Neural cell (in vitro differentiated cells): ENCODE data around the gene ZNF10. TPM values are rescaled to one million over a fixed set of nuclear protein-coding genes. Genes with fewer than 3 reads are reported as not detected.

Experiments
- H2AFZ ChIP-seq: fragments of 200-600, 300-800 bp; sonication (generic), shearing (Covaris generic); 2 replicates; pipeline ENCODE4 v1.6.0; 2014; ENCODE audit warnings: low read depth, mild to moderate bottlenecking, antibody characterized with exemption, low read length, moderate library complexity
- H3F3A ChIP-seq: fragments of 200-600 bp; shearing (Covaris generic); 2 replicates; pipeline ENCODE4 v1.6.1; 2016; ENCODE audit warnings: mild to moderate bottlenecking, moderate library complexity, mixed read lengths, antibody characterized with exemption, low read length; ENCODE audit not compliant: insufficient read depth, poor library complexity, severe bottlenecking
- H3K27ac ChIP-seq: fragments of 200-600, 300-800 bp; sonication (generic), shearing (Covaris generic); 2 replicates; pipeline ENCODE4 v1.5.1; 2014; ENCODE audit warnings: mild to moderate bottlenecking, low read length, moderate library complexity
- H3K27me3 ChIP-seq: fragments of 300-800, 200-600 bp; sonication (generic), shearing (Covaris generic); 2 replicates; pipeline ENCODE4 v1.6.0; 2014; ENCODE audit warnings: mild to moderate bottlenecking, low read depth, low read length, moderate library complexity; ENCODE audit not compliant: insufficient read depth
- H3K36me3 ChIP-seq: fragments of 300-800, 200-600 bp; sonication (generic), shearing (Covaris generic); 2 replicates; pipeline ENCODE4 v1.5.1; 2014; ENCODE audit warnings: mild to moderate bottlenecking, antibody characterized with exemption, low read length, moderate library complexity; ENCODE audit not compliant: insufficient read depth
- H3K4me2 ChIP-seq: fragments of 300-800, 200-600 bp; sonication (generic), shearing (Covaris generic); 2 replicates; pipeline ENCODE4 v1.6.0; 2014; ENCODE audit warnings: mild to moderate bottlenecking, low read length
- H3K4me3 ChIP-seq: fragments of 300-800, 200-600 bp; sonication (generic), shearing (Covaris generic); 2 replicates; pipeline ENCODE4 v1.5.1; 2014; ENCODE audit warnings: mild to moderate bottlenecking, low read length, moderate library complexity
- H3K79me2 ChIP-seq: fragments of 200-600 bp; shearing (Covaris generic); replicated peaks from 2 replicates; pipeline ENCODE4 v1.6.0; 2014; ENCODE audit warnings: mild to moderate bottlenecking, low read length, moderate library complexity; ENCODE audit not compliant: insufficient read depth
- H3K9ac ChIP-seq: fragments of 300-800, 200-600 bp; sonication (generic), shearing (Covaris generic); 2 replicates; pipeline ENCODE4 v1.6.1; 2016; ENCODE audit warnings: mild to moderate bottlenecking, low read length, mixed read lengths
- H3K9me2 ChIP-seq: fragments of 200-600 bp; shearing (Covaris generic); 2 replicates; pipeline ENCODE4 v1.6.1; 2016; ENCODE audit warnings: mild to moderate bottlenecking, low read length, mixed read lengths; ENCODE audit not compliant: insufficient read depth
- H3K9me3 ChIP-seq: fragments of 200-600, 300-800 bp; sonication (generic), shearing (Covaris generic); 2 replicates; pipeline ENCODE4 v1.6.1; 2016; ENCODE audit warnings: mild to moderate bottlenecking, mixed run types, low read length, moderate library complexity, mixed read lengths
- H4K20me1 ChIP-seq: fragments of 200-600 bp; shearing (Covaris generic); 2 replicates; pipeline ENCODE4 v1.6.1; 2016; ENCODE audit warnings: mild to moderate bottlenecking, mixed run types; ENCODE audit not compliant: insufficient read depth
- EP300 ChIP-seq: fragments of 450-650 bp; conservative IDR thresholded peaks from 2 replicates; pipeline ENCODE4 v1.6.1; 2014; ENCODE audit warnings: antibody characterized with exemption, mild to moderate bottlenecking, moderate library complexity; ENCODE audit not compliant: poor library complexity, severe bottlenecking
- EZH2 ChIP-seq: fragments of 200-600, 300-800 bp; shearing (Covaris generic), sonication (generic); IDR thresholded peaks from 2 replicates; pipeline ENCODE4 v1.6.1; 2014; ENCODE audit warnings: antibody characterized with exemption, low read length, borderline replicate concordance, mild to moderate bottlenecking; ENCODE audit not compliant: insufficient read depth, poor library complexity, severe bottlenecking
- MXI1 ChIP-seq: fragments of 450-650 bp; conservative IDR thresholded peaks from 2 replicates; pipeline ENCODE4 v1.6.1; 2014; ENCODE audit warnings: antibody characterized with exemption, mild to moderate bottlenecking; ENCODE audit not compliant: poor library complexity, severe bottlenecking
- POLR2AphosphoS5 ChIP-seq: IDR thresholded peaks from 2 replicates; pipeline ENCODE4 v1.6.1; 2012
- RAD21 ChIP-seq: fragments of 450-650 bp; conservative IDR thresholded peaks from 2 replicates; pipeline ENCODE4 v1.6.1; 2014; ENCODE audit warnings: antibody characterized with exemption, mild to moderate bottlenecking, moderate library complexity
- SMC3 ChIP-seq: fragments of 450-650 bp; conservative IDR thresholded peaks from 2 replicates; pipeline ENCODE4 v1.6.1; 2014; ENCODE audit warnings: antibody characterized with exemption, mild to moderate bottlenecking, moderate library complexity; ENCODE audit not compliant: poor library complexity
- TAF1 ChIP-seq: IDR thresholded peaks from 2 replicates; pipeline ENCODE4 v1.6.1; 2012; ENCODE audit warnings: low read depth
- polyA minus RNA-seq: library from RNA; depleted of rRNA, polyadenylated mRNA; stranded (reverse); fragments of >200 nt; gene quantifications from 2 replicates; pipeline ENCODE4 v1.2.3, GENCODE V29; 2014
- polyA plus RNA-seq: library from polyadenylated mRNA; depleted of rRNA; stranded (reverse); fragments of >200 nt; gene quantifications from 2 replicates; pipeline ENCODE4 v1.2.3, GENCODE V29; 2014
- TF ChIP-seq, protein P1 (sequence below): fragments of 450-650 bp; IDR thresholded peaks from 2 replicates; pipeline ENCODE4 v1.5.1; 2014; ENCODE audit warnings: antibody characterized with exemption, mild to moderate bottlenecking, moderate library complexity; ENCODE audit not compliant: poor library complexity, severe bottlenecking
- TF ChIP-seq, protein P2 (sequence below): IDR thresholded peaks from 2 replicates; pipeline ENCODE4 v1.6.1; 2012; ENCODE audit warnings: borderline replicate concordance

ZNF10 gene
- 46.5 and 52.3 TPM in 2 replicates for polyA plus RNA-seq
- 118 and 154 TPM in 2 replicates for polyA minus RNA-seq

DNA sequence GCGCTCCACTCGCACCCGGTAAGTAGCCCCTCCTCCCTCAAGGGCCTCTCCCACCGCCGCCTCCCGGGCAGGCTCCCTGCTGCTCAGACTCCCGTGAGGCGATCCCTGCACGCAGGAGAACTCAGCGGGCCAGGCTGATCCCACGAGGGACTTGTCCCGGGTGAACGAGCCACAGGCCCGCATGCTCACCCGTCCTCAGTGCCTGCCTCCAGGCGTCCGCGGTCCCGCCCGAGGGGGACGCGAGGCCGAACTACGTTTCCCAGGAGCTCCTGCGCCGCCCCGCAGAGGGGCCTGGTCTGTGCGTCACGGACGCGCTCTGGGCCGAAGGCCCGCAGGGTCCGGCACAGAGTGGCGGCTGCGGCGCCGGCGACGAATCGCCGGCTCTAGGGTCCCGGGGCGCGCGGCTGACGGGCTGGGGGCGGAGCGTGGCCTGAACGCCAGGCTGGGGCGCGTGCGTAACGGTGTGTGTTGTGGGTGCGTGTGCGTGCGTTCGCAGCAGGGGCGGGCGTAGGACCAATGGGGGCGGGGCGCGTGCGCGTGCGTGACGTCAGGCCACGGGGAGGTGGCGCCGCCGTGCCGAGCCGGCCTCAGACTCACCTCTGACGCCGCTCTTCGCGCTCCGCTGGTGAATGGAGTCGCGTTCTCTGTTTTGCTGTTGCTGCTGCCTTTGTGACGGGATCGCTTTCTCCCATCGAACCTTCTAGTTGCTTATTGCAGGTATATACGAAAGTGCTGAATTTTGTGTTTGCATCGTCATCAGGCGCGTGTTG lies at the start of gene ZNF10, which contains the start of gene ZNF891:
Gene ZNF10, plus strand, starts transcription at position 590 of the 770 bp plus-strand sequence. CDS start 13,866 bp downstream, outside the sequence.
Gene ZNF891, minus strand, starts transcription at position 237 of the 770 bp plus-strand sequence. CDS start 8,356 bp downstream, outside the sequence.
- Histone ChIP-seq H2AFZ (peak within 1 kb of the TSS; percentile 94), H4K20me1 (no peaks in the 10 kb centered on the region), H3K9me3 (peaks cover 21% of the 10 kb centered on the region), H3K36me3 (peaks cover 36% of the 10 kb centered on the region), H3K4me3 (peak within 1 kb of the TSS; percentile 99), H3K9ac (peak within 1 kb of the TSS; percentile 94), H3K27me3 (no peaks in the 10 kb centered on the region), H3K79me2 (peaks cover 58% of the 10 kb centered on the region), H3K4me2 (peak within 1 kb of the TSS; percentile 77), H3K9me2 (no peaks in the 10 kb centered on the region), H3F3A (no peaks in the 10 kb centered on the region), H3K27ac (peak within 1 kb of the TSS; percentile 98)
- TF ChIP-seq, protein P1, sequence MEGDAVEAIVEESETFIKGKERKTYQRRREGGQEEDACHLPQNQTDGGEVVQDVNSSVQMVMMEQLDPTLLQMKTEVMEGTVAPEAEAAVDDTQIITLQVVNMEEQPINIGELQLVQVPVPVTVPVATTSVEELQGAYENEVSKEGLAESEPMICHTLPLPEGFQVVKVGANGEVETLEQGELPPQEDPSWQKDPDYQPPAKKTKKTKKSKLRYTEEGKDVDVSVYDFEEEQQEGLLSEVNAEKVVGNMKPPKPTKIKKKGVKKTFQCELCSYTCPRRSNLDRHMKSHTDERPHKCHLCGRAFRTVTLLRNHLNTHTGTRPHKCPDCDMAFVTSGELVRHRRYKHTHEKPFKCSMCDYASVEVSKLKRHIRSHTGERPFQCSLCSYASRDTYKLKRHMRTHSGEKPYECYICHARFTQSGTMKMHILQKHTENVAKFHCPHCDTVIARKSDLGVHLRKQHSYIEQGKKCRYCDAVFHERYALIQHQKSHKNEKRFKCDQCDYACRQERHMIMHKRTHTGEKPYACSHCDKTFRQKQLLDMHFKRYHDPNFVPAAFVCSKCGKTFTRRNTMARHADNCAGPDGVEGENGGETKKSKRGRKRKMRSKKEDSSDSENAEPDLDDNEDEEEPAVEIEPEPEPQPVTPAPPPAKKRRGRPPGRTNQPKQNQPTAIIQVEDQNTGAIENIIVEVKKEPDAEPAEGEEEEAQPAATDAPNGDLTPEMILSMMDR = no peak
- no peak for TF ChIP-seq EZH2
- TF ChIP-seq SMC3 = peak; percentile 21
- TF ChIP-seq, protein P2, sequence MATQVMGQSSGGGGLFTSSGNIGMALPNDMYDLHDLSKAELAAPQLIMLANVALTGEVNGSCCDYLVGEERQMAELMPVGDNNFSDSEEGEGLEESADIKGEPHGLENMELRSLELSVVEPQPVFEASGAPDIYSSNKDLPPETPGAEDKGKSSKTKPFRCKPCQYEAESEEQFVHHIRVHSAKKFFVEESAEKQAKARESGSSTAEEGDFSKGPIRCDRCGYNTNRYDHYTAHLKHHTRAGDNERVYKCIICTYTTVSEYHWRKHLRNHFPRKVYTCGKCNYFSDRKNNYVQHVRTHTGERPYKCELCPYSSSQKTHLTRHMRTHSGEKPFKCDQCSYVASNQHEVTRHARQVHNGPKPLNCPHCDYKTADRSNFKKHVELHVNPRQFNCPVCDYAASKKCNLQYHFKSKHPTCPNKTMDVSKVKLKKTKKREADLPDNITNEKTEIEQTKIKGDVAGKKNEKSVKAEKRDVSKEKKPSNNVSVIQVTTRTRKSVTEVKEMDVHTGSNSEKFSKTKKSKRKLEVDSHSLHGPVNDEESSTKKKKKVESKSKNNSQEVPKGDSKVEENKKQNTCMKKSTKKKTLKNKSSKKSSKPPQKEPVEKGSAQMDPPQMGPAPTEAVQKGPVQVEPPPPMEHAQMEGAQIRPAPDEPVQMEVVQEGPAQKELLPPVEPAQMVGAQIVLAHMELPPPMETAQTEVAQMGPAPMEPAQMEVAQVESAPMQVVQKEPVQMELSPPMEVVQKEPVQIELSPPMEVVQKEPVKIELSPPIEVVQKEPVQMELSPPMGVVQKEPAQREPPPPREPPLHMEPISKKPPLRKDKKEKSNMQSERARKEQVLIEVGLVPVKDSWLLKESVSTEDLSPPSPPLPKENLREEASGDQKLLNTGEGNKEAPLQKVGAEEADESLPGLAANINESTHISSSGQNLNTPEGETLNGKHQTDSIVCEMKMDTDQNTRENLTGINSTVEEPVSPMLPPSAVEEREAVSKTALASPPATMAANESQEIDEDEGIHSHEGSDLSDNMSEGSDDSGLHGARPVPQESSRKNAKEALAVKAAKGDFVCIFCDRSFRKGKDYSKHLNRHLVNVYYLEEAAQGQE = peak; percentile 95
- TF ChIP-seq POLR2AphosphoS5 = peak; percentile 97
- peak; percentile 18 for TF ChIP-seq RAD21
- peak; percentile 88 for TF ChIP-seq MXI1
- peak; percentile 94 for TF ChIP-seq TAF1
- peak; percentile 79 for TF ChIP-seq EP300

DNA sequence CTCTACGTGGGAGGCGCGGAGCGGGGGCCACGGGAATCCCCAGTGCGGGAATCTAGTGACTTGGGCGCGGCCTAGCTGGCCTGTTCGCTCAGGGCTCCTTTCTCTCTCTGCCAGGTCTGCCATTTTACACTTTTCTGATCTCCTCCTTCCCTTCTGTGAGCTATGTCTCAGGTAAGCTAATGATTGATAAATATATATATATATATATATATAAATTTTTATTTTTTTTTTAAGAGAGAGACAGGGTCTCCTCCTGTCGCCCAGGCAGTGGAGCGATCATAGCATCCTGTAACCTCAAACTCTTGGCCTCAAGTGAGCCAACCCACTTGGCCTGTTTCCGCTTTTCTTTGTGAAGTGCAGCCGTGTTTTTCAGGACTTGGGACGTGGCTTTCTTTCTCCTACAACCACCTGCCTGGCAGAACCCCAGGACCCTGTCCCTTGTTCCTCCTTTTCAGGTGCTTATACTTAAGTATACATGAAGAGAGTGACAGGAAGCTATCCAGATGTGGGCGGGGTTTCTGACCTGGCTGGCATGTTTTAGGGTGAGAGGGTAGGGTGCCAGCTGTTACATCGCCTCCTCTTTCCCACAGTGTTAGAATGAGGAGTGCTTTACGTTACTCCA lies 49.2 kb upstream of the ZNF10 start:
- Histone ChIP-seq H2AFZ (peak overlapping the region; percentile 96), H3K79me2 (peaks cover 21% of the 10 kb centered on the region), H3K27me3 (no peaks in the 10 kb centered on the region), H3K36me3 (peaks cover 41% of the 10 kb centered on the region), H3K4me2 (peak overlapping the region; percentile 75), H3K9me3 (peaks cover 32% of the 10 kb centered on the region), H3K9ac (peak overlapping the region; percentile 99), H3K4me3 (peak overlapping the region; percentile 91), H3F3A (no peaks in the 10 kb centered on the region), H3K27ac (peak overlapping the region; percentile 99), H4K20me1 (no peaks in the 10 kb centered on the region), H3K9me2 (no peaks in the 10 kb centered on the region)
- TF ChIP-seq POLR2AphosphoS5 = no peak
- TF ChIP-seq, protein P2 = peak; percentile 14
